ENCODE results near the gene FANCC.

FANCC gene

GRCh38 chr9:95177617-95178016, 139.9 kb downstream of the FANCC start:
- no peaks in the 10 kb centered on the region for H3K9me3 ChIP-seq (ENCODE audit: control insufficient read depth, insufficient read depth, low read length)
- H3K9ac ChIP-seq (ENCODE audit: low read depth, low read length): no peak overlapping the region
- no peak overlapping the region for H3K4me3 ChIP-seq (ENCODE audit: low read depth, low read length)
- no peaks in the 10 kb centered on the region for H3K36me3 ChIP-seq (ENCODE audit: control insufficient read depth, insufficient read depth, low read length)
- no peaks in the 10 kb centered on the region for H3K27me3 ChIP-seq (ENCODE audit: control insufficient read depth, insufficient read depth, low read length)
- H3K4me1 ChIP-seq (ENCODE audit: control insufficient read depth, insufficient read depth, low read length): no peaks in the 10 kb centered on the region

- no peaks in the 10 kb centered on the region for H3K9me3 ChIP-seq (ENCODE audit: control insufficient read depth, insufficient read depth, low read length)
- H3K4me1 ChIP-seq (ENCODE audit: control insufficient read depth, insufficient read depth, low read length): no peaks in the 10 kb centered on the region
- H3K36me3 ChIP-seq (ENCODE audit: control insufficient read depth, insufficient read depth, low read length): no peaks in the 10 kb centered on the region
- no peak overlapping the region for H3K9ac ChIP-seq (ENCODE audit: low read depth, low read length)
- H3K27me3 ChIP-seq (ENCODE audit: control insufficient read depth, insufficient read depth, low read length): no peaks in the 10 kb centered on the region
- no peak overlapping the region for H3K4me3 ChIP-seq (ENCODE audit: low read depth, low read length)
These were observed 140.7 kb downstream of the FANCC start for GRCh38 chr9:95176755-95177319.

GRCh38 chr9:95175523-95175922, 142.0 kb downstream of the FANCC start:
- Histone ChIP-seq H3K9ac (ENCODE audit: low read depth, low read length) (no peak overlapping the region), H3K4me1 (ENCODE audit: control insufficient read depth, insufficient read depth, low read length) (peaks cover 3% of the 10 kb centered on the region), H3K27me3 (ENCODE audit: control insufficient read depth, insufficient read depth, low read length) (no peaks in the 10 kb centered on the region), H3K36me3 (ENCODE audit: control insufficient read depth, insufficient read depth, low read length) (no peaks in the 10 kb centered on the region), H3K4me3 (ENCODE audit: low read depth, low read length) (no peak overlapping the region), H3K9me3 (ENCODE audit: control insufficient read depth, insufficient read depth, low read length) (no peaks in the 10 kb centered on the region)

- Histone ChIP-seq H3K4me1 (ENCODE audit: control insufficient read depth, insufficient read depth, low read length) (peaks cover 3% of the 10 kb centered on the region), H3K9ac (ENCODE audit: low read depth, low read length) (no peak overlapping the region), H3K4me3 (ENCODE audit: low read depth, low read length) (no peak overlapping the region), H3K9me3 (ENCODE audit: control insufficient read depth, insufficient read depth, low read length) (no peaks in the 10 kb centered on the region), H3K36me3 (ENCODE audit: control insufficient read depth, insufficient read depth, low read length) (no peaks in the 10 kb centered on the region), H3K27me3 (ENCODE audit: control insufficient read depth, insufficient read depth, low read length) (no peaks in the 10 kb centered on the region)
These were observed 143.5 kb downstream of the FANCC start for GRCh38 chr9:95174038-95174437.

GRCh38 chr9:95171596-95171995, 145.9 kb downstream of the FANCC start:
- H3K9ac ChIP-seq (ENCODE audit: low read depth, low read length): no peak overlapping the region
- no peak overlapping the region for H3K4me3 ChIP-seq (ENCODE audit: low read depth, low read length)
- H3K27me3 ChIP-seq (ENCODE audit: control insufficient read depth, insufficient read depth, low read length): no peaks in the 10 kb centered on the region
- H3K36me3 ChIP-seq (ENCODE audit: control insufficient read depth, insufficient read depth, low read length): no peaks in the 10 kb centered on the region
- no peaks in the 10 kb centered on the region for H3K9me3 ChIP-seq (ENCODE audit: control insufficient read depth, insufficient read depth, low read length)
- H3K4me1 ChIP-seq (ENCODE audit: control insufficient read depth, insufficient read depth, low read length): peaks cover 3% of the 10 kb centered on the region

GRCh38 chr9:95171001-95171400, 146.5 kb downstream of the FANCC start:
- Histone ChIP-seq H3K36me3 (ENCODE audit: control insufficient read depth, insufficient read depth, low read length) (no peaks in the 10 kb centered on the region), H3K4me3 (ENCODE audit: low read depth, low read length) (no peak overlapping the region), H3K27me3 (ENCODE audit: control insufficient read depth, insufficient read depth, low read length) (no peaks in the 10 kb centered on the region), H3K4me1 (ENCODE audit: control insufficient read depth, insufficient read depth, low read length) (peaks cover 3% of the 10 kb centered on the region), H3K9me3 (ENCODE audit: control insufficient read depth, insufficient read depth, low read length) (no peaks in the 10 kb centered on the region), H3K9ac (ENCODE audit: low read depth, low read length) (no peak overlapping the region)

- Histone ChIP-seq H3K27me3 (ENCODE audit: control insufficient read depth, insufficient read depth, low read length) (no peaks in the 10 kb centered on the region), H3K9me3 (ENCODE audit: control insufficient read depth, insufficient read depth, low read length) (no peaks in the 10 kb centered on the region), H3K9ac (ENCODE audit: low read depth, low read length) (no peak overlapping the region), H3K4me3 (ENCODE audit: low read depth, low read length) (no peak overlapping the region), H3K4me1 (ENCODE audit: control insufficient read depth, insufficient read depth, low read length) (peaks cover 3% of the 10 kb centered on the region), H3K36me3 (ENCODE audit: control insufficient read depth, insufficient read depth, low read length) (no peaks in the 10 kb centered on the region)
These were observed 149.5 kb downstream of the FANCC start for GRCh38 chr9:95167998-95168397.

- H3K4me3 ChIP-seq (ENCODE audit: low read depth, low read length): no peak overlapping the region
- H3K9ac ChIP-seq (ENCODE audit: low read depth, low read length): no peak overlapping the region
- no peaks in the 10 kb centered on the region for H3K36me3 ChIP-seq (ENCODE audit: control insufficient read depth, insufficient read depth, low read length)
- no peaks in the 10 kb centered on the region for H3K27me3 ChIP-seq (ENCODE audit: control insufficient read depth, insufficient read depth, low read length)
- no peaks in the 10 kb centered on the region for H3K9me3 ChIP-seq (ENCODE audit: control insufficient read depth, insufficient read depth, low read length)
- no peaks in the 10 kb centered on the region for H3K4me1 ChIP-seq (ENCODE audit: control insufficient read depth, insufficient read depth, low read length)
These were observed 152.5 kb downstream of the FANCC start for GRCh38 chr9:95165004-95165403.

- H3K9ac ChIP-seq (ENCODE audit: low read depth, low read length): no peak overlapping the region
- no peaks in the 10 kb centered on the region for H3K4me1 ChIP-seq (ENCODE audit: control insufficient read depth, insufficient read depth, low read length)
- H3K36me3 ChIP-seq (ENCODE audit: control insufficient read depth, insufficient read depth, low read length): no peaks in the 10 kb centered on the region
- no peak overlapping the region for H3K4me3 ChIP-seq (ENCODE audit: low read depth, low read length)
- H3K9me3 ChIP-seq (ENCODE audit: control insufficient read depth, insufficient read depth, low read length): no peaks in the 10 kb centered on the region
- no peaks in the 10 kb centered on the region for H3K27me3 ChIP-seq (ENCODE audit: control insufficient read depth, insufficient read depth, low read length)
These were observed 159.9 kb downstream of the FANCC start for GRCh38 chr9:95157481-95158151.

GRCh38 chr9:95156074-95156473, 161.4 kb downstream of the FANCC start:
- no peaks in the 10 kb centered on the region for H3K27me3 ChIP-seq (ENCODE audit: control insufficient read depth, insufficient read depth, low read length)
- no peak overlapping the region for H3K9ac ChIP-seq (ENCODE audit: low read depth, low read length)
- no peaks in the 10 kb centered on the region for H3K4me1 ChIP-seq (ENCODE audit: control insufficient read depth, insufficient read depth, low read length)
- H3K4me3 ChIP-seq (ENCODE audit: low read depth, low read length): no peak overlapping the region
- no peaks in the 10 kb centered on the region for H3K36me3 ChIP-seq (ENCODE audit: control insufficient read depth, insufficient read depth, low read length)
- no peaks in the 10 kb centered on the region for H3K9me3 ChIP-seq (ENCODE audit: control insufficient read depth, insufficient read depth, low read length)

- no peaks in the 10 kb centered on the region for H3K36me3 ChIP-seq (ENCODE audit: control insufficient read depth, insufficient read depth, low read length)
- H3K4me1 ChIP-seq (ENCODE audit: control insufficient read depth, insufficient read depth, low read length): no peaks in the 10 kb centered on the region
- H3K9ac ChIP-seq (ENCODE audit: low read depth, low read length): no peak overlapping the region
- no peaks in the 10 kb centered on the region for H3K27me3 ChIP-seq (ENCODE audit: control insufficient read depth, insufficient read depth, low read length)
- no peaks in the 10 kb centered on the region for H3K9me3 ChIP-seq (ENCODE audit: control insufficient read depth, insufficient read depth, low read length)
- H3K4me3 ChIP-seq (ENCODE audit: low read depth, low read length): no peak overlapping the region
These were observed 162.3 kb downstream of the FANCC start for GRCh38 chr9:95155220-95155619.

GRCh38 chr9:95150903-95151302, 166.6 kb downstream of the FANCC start:
- H3K9me3 ChIP-seq (ENCODE audit: control insufficient read depth, insufficient read depth, low read length): no peaks in the 10 kb centered on the region
- H3K4me1 ChIP-seq (ENCODE audit: control insufficient read depth, insufficient read depth, low read length): no peaks in the 10 kb centered on the region
- no peak overlapping the region for H3K4me3 ChIP-seq (ENCODE audit: low read depth, low read length)
- H3K27me3 ChIP-seq (ENCODE audit: control insufficient read depth, insufficient read depth, low read length): no peaks in the 10 kb centered on the region
- no peak overlapping the region for H3K9ac ChIP-seq (ENCODE audit: low read depth, low read length)
- no peaks in the 10 kb centered on the region for H3K36me3 ChIP-seq (ENCODE audit: control insufficient read depth, insufficient read depth, low read length)
